ENCODE results near the gene PIK3R6.

Gene PIK3R6

GRCh38 chr17:8785547-8786413 is 81.7 kb downstream of the PIK3R6 start:
- peak; percentile 62 for DNase-seq (ENCODE audit: low read depth)
- TF ChIP-seq CTCF (IDR thresholded peaks at IDR 0.05; ENCODE audit: insufficient read depth, low read depth, low read length, missing control alignments) = peak; percentile 89
- H3K4me3 ChIP-seq (ENCODE audit: low read depth, low read length) = no peak overlapping the region

- H3K4me3 ChIP-seq (ENCODE audit: low read depth, low read length) = no peak overlapping the region
- DNase-seq (ENCODE audit: low read depth) = no peak
- no peak for TF ChIP-seq CTCF (IDR thresholded peaks at IDR 0.05; ENCODE audit: insufficient read depth, low read depth, low read length, missing control alignments)
Observed at GRCh38 chr17:8782176-8782575, 85.3 kb downstream of the PIK3R6 start.

GRCh38 chr17:8781776-8782175 is 85.7 kb downstream of the PIK3R6 start:
- TF ChIP-seq CTCF (IDR thresholded peaks at IDR 0.05; ENCODE audit: insufficient read depth, low read depth, low read length, missing control alignments) = no peak
- no peak for DNase-seq (ENCODE audit: low read depth)
- H3K4me3 ChIP-seq (ENCODE audit: low read depth, low read length) = no peak overlapping the region

- no peak for DNase-seq (ENCODE audit: low read depth)
- TF ChIP-seq CTCF (IDR thresholded peaks at IDR 0.05; ENCODE audit: insufficient read depth, low read depth, low read length, missing control alignments) = no peak
Observed at GRCh38 chr17:8776881-8777280, 90.6 kb downstream of the PIK3R6 start.

GRCh38 chr17:8776248-8776647 is 91.2 kb downstream of the PIK3R6 start:
- no peak for TF ChIP-seq CTCF (IDR thresholded peaks at IDR 0.05; ENCODE audit: insufficient read depth, low read depth, low read length, missing control alignments)
- DNase-seq (ENCODE audit: low read depth) = no peak
- H3K4me3 ChIP-seq (ENCODE audit: low read depth, low read length) = no peak overlapping the region

More at GRCh38 chr17:8776881-8777280, 90.6 kb downstream of the PIK3R6 start:
- no peak overlapping the region for H3K4me3 ChIP-seq (ENCODE audit: low read depth, low read length)

GRCh38 chr17:8766731-8767130 is 100.7 kb downstream of the PIK3R6 start:
- no peak for DNase-seq (ENCODE audit: low read depth)
- no peak overlapping the region for H3K4me3 ChIP-seq (ENCODE audit: low read depth, low read length)
- TF ChIP-seq CTCF (IDR thresholded peaks at IDR 0.05; ENCODE audit: insufficient read depth, low read depth, low read length, missing control alignments) = no peak

GRCh38 chr17:8762012-8762411 is 105.5 kb downstream of the PIK3R6 start:
- peak; percentile 31 for DNase-seq (ENCODE audit: low read depth)

More at GRCh38 chr17:8762012-8762411, 105.5 kb downstream of the PIK3R6 start:
- no peak for TF ChIP-seq CTCF (IDR thresholded peaks at IDR 0.05; ENCODE audit: insufficient read depth, low read depth, low read length, missing control alignments)
- no peak overlapping the region for H3K4me3 ChIP-seq (ENCODE audit: low read depth, low read length)

Data from GM12865 (cell line).